H1 (cell line): ENCODE results near the gene SLC37A1. TPM values are rescaled to one million over a fixed set of nuclear protein-coding genes. Genes with fewer than 3 reads are reported as not detected.

Experiments
- CTCF ChIA-PET: fragments of 300-600 bp; sonication (Branson Sonifier 250); formaldehyde crosslinking; loops from one replicate; lab custom pipeline; 2021; ENCODE audit not compliant: partially characterized antibody; lab: Charles Lee
- POLR2A ChIA-PET: fragments of 300-600 bp; sonication (Branson Sonifier 250); formaldehyde crosslinking; loops from one replicate; lab custom pipeline; 2021; ENCODE audit warnings: inconsistent platforms; ENCODE audit not compliant: partially characterized antibody; lab: Charles Lee
- DNase-seq, 2 experiments: peaks; one replicate each; pipeline versions ENCODE4 v3.0.0 to v3.0.0-alpha.2; 2010 to 2022; ENCODE audit warnings: low spot score in 2 of 2, low read depth in 1 of 2, mixed read lengths in 1 of 2
- FAIRE-seq: peaks from 2 replicates; lab custom pipeline; 2011; peaks lifted over from hg19 to GRCh38; lab: Jason Lieb, UNC
- H2AFZ ChIP-seq: 2 replicates; pipeline ENCODE4 v1.8.1; 2012; ENCODE audit warnings: low read length, inconsistent platforms
- H2AK5ac ChIP-seq: 2 replicates; pipeline ENCODE4 v1.6.1; 2013; ENCODE audit warnings: low read depth, low read length
- H2BK120ac ChIP-seq: replicated peaks from 2 replicates; pipeline ENCODE3; 2013; ENCODE audit warnings: low read depth, low read length, inconsistent platforms
- H2BK12ac ChIP-seq: 2 replicates; pipeline ENCODE4 v1.6.1; 2013; ENCODE audit warnings: low read depth, low read length
- H2BK15ac ChIP-seq: 2 replicates; pipeline ENCODE4 v1.6.1; 2013; ENCODE audit warnings: low read length
- H2BK20ac ChIP-seq: 2 replicates; pipeline ENCODE4 v1.6.1; 2013; ENCODE audit warnings: low read length
- H2BK5ac ChIP-seq: 2 replicates; pipeline ENCODE4 v1.6.1; 2013; ENCODE audit warnings: low read depth, low read length
- H3K14ac ChIP-seq: 2 replicates; pipeline ENCODE4 v1.6.1; 2013; ENCODE audit warnings: inconsistent platforms; ENCODE audit not compliant: insufficient read length
- H3K18ac ChIP-seq: 2 replicates; pipeline ENCODE4 v1.6.1; 2013; ENCODE audit warnings: low read length; ENCODE audit errors: extremely low read depth
- H3K23ac ChIP-seq: 2 replicates; pipeline ENCODE4 v1.6.1; 2013; ENCODE audit warnings: inconsistent platforms; ENCODE audit not compliant: insufficient read length
- H3K23me2 ChIP-seq: 2 replicates; pipeline ENCODE4 v1.6.1; 2013; ENCODE audit warnings: low read depth, low read length
- H3K27ac ChIP-seq: 2 replicates; pipeline ENCODE4 v1.6.1; 2011; ENCODE audit warnings: low read depth, low read length, inconsistent platforms
- H3K27me3 ChIP-seq, 4 experiments: replicated peaks in 1 of 4; 1 replicate in 1 of 4; 2 replicates in 3 of 4; pipeline versions ENCODE4 v1.6.1 to v1.8.1; 2011 to 2013; ENCODE audit warnings: low read length in 3 of 4, mild to moderate bottlenecking in 3 of 4, inconsistent platforms in 2 of 4, mixed read lengths in 2 of 4, moderate library complexity in 1 of 4; ENCODE audit not compliant: control insufficient read depth in 3 of 4, insufficient read depth in 3 of 4; ENCODE audit errors: extremely low read depth in 1 of 4
- H3K36me3 ChIP-seq, 4 experiments: 2 replicates each; pipeline versions ENCODE4 v1.6.1 to v1.8.1; 2011 to 2013; ENCODE audit warnings: mild to moderate bottlenecking in 4 of 4, low read length in 3 of 4, moderate library complexity in 2 of 4, control low read depth in 1 of 4, inconsistent platforms in 1 of 4; ENCODE audit not compliant: insufficient read depth in 4 of 4, control insufficient read depth in 2 of 4
- H3K4ac ChIP-seq: replicated peaks from 2 replicates; pipeline ENCODE3; 2013; ENCODE audit warnings: low read length, low read depth, mixed read lengths, inconsistent platforms; ENCODE audit not compliant: insufficient read length
- H3K4me1 ChIP-seq, 4 experiments: replicated peaks in 1 of 4; 1 replicate in 1 of 4; 2 replicates in 3 of 4; pipeline versions ENCODE4 v1.6.1 to v1.8.1; 2011 to 2013; ENCODE audit warnings: low read length in 3 of 4, inconsistent platforms in 2 of 4, mixed read lengths in 1 of 4; ENCODE audit not compliant: insufficient read depth in 4 of 4, control insufficient read depth in 3 of 4
- H3K4me2 ChIP-seq, 2 experiments: 2 replicates each; pipeline versions ENCODE4 v1.6.1 to v1.8.1; 2011 to 2013; ENCODE audit warnings: low read depth in 2 of 2, low read length in 2 of 2, control low read depth in 1 of 2, inconsistent platforms in 1 of 2, mild to moderate bottlenecking in 1 of 2; ENCODE audit not compliant: insufficient read depth in 1 of 2
- H3K4me3 ChIP-seq, 4 experiments: fragments of 200-600, 300-600 bp in 1 of 4; sonication (generic), shearing (Covaris generic), sonication (Bioruptor Twin) in 1 of 4; 2 replicates each; pipeline versions ENCODE4 v1.5.1 to v1.8.1; 2011 to 2016; ENCODE audit warnings: low read length in 4 of 4, low read depth in 3 of 4, control low read depth in 2 of 4, inconsistent platforms in 2 of 4, mild to moderate bottlenecking in 2 of 4, mixed read lengths in 1 of 4, moderate library complexity in 1 of 4; ENCODE audit not compliant: insufficient read depth in 2 of 4; ENCODE audit errors: extremely low read depth in 1 of 4
- H3K56ac ChIP-seq: replicated peaks from 2 replicates; pipeline ENCODE3; 2013; ENCODE audit warnings: low read depth, mild to moderate bottlenecking, mixed read lengths, low read length, inconsistent platforms; ENCODE audit not compliant: insufficient read length
- H3K79me1 ChIP-seq: 2 replicates; pipeline ENCODE4 v1.6.1; 2013; ENCODE audit warnings: low read depth, low read length, control low read depth
- H3K79me2 ChIP-seq, 2 experiments: 2 replicates each; pipeline versions ENCODE4 v1.6.1 to v1.8.1; 2012 to 2013; ENCODE audit warnings: low read length in 2 of 2, mild to moderate bottlenecking in 2 of 2, inconsistent platforms in 1 of 2; ENCODE audit not compliant: insufficient read depth in 2 of 2, control insufficient read depth in 1 of 2
- H3K9ac ChIP-seq, 4 experiments: replicated peaks in 1 of 4; 1 replicate in 1 of 4; 2 replicates in 3 of 4; pipeline versions ENCODE4 v1.6.1 to v1.8.1; 2011 to 2013; ENCODE audit warnings: low read depth in 3 of 4, low read length in 3 of 4, control low read depth in 2 of 4, mild to moderate bottlenecking in 2 of 4, moderate library complexity in 2 of 4, inconsistent platforms in 1 of 4; ENCODE audit errors: extremely low read depth in 1 of 4
- H3K9me3 ChIP-seq, 2 experiments: 2 replicates each; pipeline versions ENCODE4 v1.6.1 to v1.8.1; 2012 to 2013; ENCODE audit warnings: mild to moderate bottlenecking in 2 of 2, moderate library complexity in 2 of 2, control low read depth in 1 of 2, inconsistent platforms in 1 of 2, low read depth in 1 of 2, low read length in 1 of 2, mixed read lengths in 1 of 2; ENCODE audit not compliant: insufficient read depth in 2 of 2
- H4K20me1 ChIP-seq, 2 experiments: replicated peaks in 1 of 2; 2 replicates each; pipeline versions ENCODE3 to v1.8.1; 2011 to 2013; ENCODE audit warnings: inconsistent platforms in 2 of 2, low read length in 2 of 2, mild to moderate bottlenecking in 1 of 2; ENCODE audit not compliant: insufficient read depth in 2 of 2, control insufficient read depth in 1 of 2
- H4K5ac ChIP-seq: 2 replicates; pipeline ENCODE4 v1.6.1; 2013; ENCODE audit warnings: low read length, low read depth, mixed read lengths, inconsistent platforms; ENCODE audit not compliant: insufficient read length
- H4K8ac ChIP-seq: 2 replicates; pipeline ENCODE4 v1.8.0; 2013; ENCODE audit warnings: mild to moderate bottlenecking, moderate library complexity, low read length, inconsistent platforms; ENCODE audit not compliant: insufficient read depth; ENCODE audit errors: extremely low read depth
- H4K91ac ChIP-seq: replicated peaks from 2 replicates; pipeline ENCODE3; 2013; ENCODE audit warnings: low read length, mixed read lengths, inconsistent platforms; ENCODE audit not compliant: insufficient read length
- CEBPB ChIP-seq: IDR thresholded peaks from 2 replicates; pipeline ENCODE4 v1.6.1; 2012; ENCODE audit warnings: low read depth, low read length
- CTBP2 ChIP-seq: IDR thresholded peaks from 2 replicates; pipeline ENCODE4 v1.7.0; 2011; ENCODE audit warnings: borderline replicate concordance, mild to moderate bottlenecking, moderate library complexity, mixed read lengths, low read length; ENCODE audit not compliant: insufficient read depth, insufficient read length
- RNF2 ChIP-seq: fragments of 200-900, 300-1000 bp; sonication (generic); IDR thresholded peaks from 2 replicates; pipeline ENCODE4 v1.7.1; 2016; ENCODE audit warnings: borderline replicate concordance, low read depth, mild to moderate bottlenecking, antibody characterized with exemption, low read length; ENCODE audit not compliant: poor library complexity, severe bottlenecking; ENCODE audit errors: missing control alignments
- RXRA ChIP-seq: IDR thresholded peaks from 2 replicates; pipeline ENCODE4 v1.6.1; 2011; ENCODE audit warnings: low read depth, mild to moderate bottlenecking, low read length, moderate library complexity; ENCODE audit not compliant: insufficient read depth
- TAF1 ChIP-seq: IDR thresholded peaks from 2 replicates; pipeline ENCODE4 v1.6.1; 2011; ENCODE audit warnings: mild to moderate bottlenecking, low read depth, low read length
- TEAD4 ChIP-seq: IDR thresholded peaks from 2 replicates; pipeline ENCODE4 v1.6.1; 2012; ENCODE audit warnings: low read depth, low read length, inconsistent platforms, mixed read lengths
- WGBS, 2 experiments: shearing (Covaris generic) in 1 of 2; methylation state at CpG; one replicate each; pipeline versions ENCODE4 v1.1.6 to v1.1.7; 2013 to 2015; ENCODE audit warnings: low lambda C conversion rate in 2 of 2, mixed read lengths in 2 of 2, inconsistent platforms in 1 of 2, low coverage in 1 of 2, missing lambda C conversion rate in 1 of 2; ENCODE audit not compliant: insufficient replicate concordance in 2 of 2, insufficient coverage in 1 of 2, insufficient read length in 1 of 2; ENCODE audit errors: extremely low coverage in 1 of 2, missing lambda C conversion rate in 1 of 2; 5-methylcytosine and 5-hydroxymethylcytosine counted together
- polyA plus RNA-seq, 7 experiments: library from polyadenylated mRNA; depleted of rRNA in 3 of 7; stranded (reverse) in 5 of 7; unstranded in 2 of 7; fragments of >200 nt in 5 of 7; fragments of 200-250 nt in 2 of 7; gene quantifications; 1 replicate in 5 of 7; 2 replicates in 1 of 7; 4 replicates in 1 of 7; pipeline versions ENCODE4 v1.2.1 to v1.2.3, GENCODE V29; 2011 to 2013; ENCODE audit warnings: missing spikeins in 2 of 7, mixed read lengths in 2 of 7
- total RNA-seq: library from RNA; stranded (reverse); fragmentation: NEBNext Ultra II Directional; extraction: Animal tissue kit (Norgen Biotek cat#: 25700); gene quantifications from 2 replicates; pipeline ENCODE4 v1.2.1, GENCODE V29; 2021

The SLC37A1 gene
- total and polyA plus RNA-seq, 2 of the 8 experiments (the other 6 are each of a cell fraction or from before 2014, with no cell fraction given): 15.6 to 30.9 TPM

DNA sequence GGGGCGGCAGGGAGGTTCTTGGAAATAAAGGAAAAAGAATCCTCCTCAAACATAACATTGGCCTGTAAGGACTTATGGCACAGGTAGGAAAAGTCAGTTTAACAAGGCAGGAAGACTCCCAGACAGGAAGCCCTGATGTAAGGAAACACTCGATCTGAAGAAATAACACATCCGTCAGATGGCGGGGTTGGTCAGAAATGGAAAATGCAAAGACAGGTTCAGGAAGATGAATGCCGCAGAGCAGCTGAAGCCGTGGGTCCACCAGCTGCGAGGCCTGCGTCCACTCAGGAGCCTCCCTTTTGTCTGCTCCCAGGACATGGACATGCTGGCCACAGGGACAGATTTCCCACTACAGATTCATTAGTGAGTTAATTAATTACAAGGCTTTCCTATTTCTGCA, 21.5 kb upstream of the SLC37A1 start:
- H3K36me3 ChIP-seq: no peaks in the 10 kb centered on the region
- DNase-seq: no peak
- H3K79me2 ChIP-seq: no peaks in the 10 kb centered on the region
- TF ChIP-seq CEBPB (no peak), CTBP2 (no peak), TEAD4 (no peak), RXRA (no peak), RNF2 (no peak), TAF1 (no peak)
- H3K56ac ChIP-seq: no peak overlapping the region
- no peak overlapping the region for H4K8ac ChIP-seq
- no peak overlapping the region for H3K14ac ChIP-seq
- peaks cover 0 to 7% (median 2%) of the 10 kb centered on the region in 4 experiments; a peak in 4 of 7 replicates for H3K4me1 ChIP-seq
- no peak overlapping the region for H3K23ac ChIP-seq
- no peak overlapping the region for H2BK5ac ChIP-seq
- H3K4me3 ChIP-seq: no peak overlapping the region
- H2AFZ ChIP-seq: no peak overlapping the region
- no peak overlapping the region for H4K91ac ChIP-seq
- no peak overlapping the region for H2BK120ac ChIP-seq
- no peak overlapping the region for H3K9ac ChIP-seq
- H4K5ac ChIP-seq: no peak overlapping the region
- 87% methylated on average over 8 of the region's 8 CpGs; no CpG with 5 or more reads in 1 of the 2 experiments for WGBS, 2 experiments
- H4K20me1 ChIP-seq: no peaks in the 10 kb centered on the region
- no peak overlapping the region for H3K4me2 ChIP-seq
- no peak overlapping the region for H2AK5ac ChIP-seq
- H2BK20ac ChIP-seq: no peak overlapping the region
- no peak overlapping the region for H3K27ac ChIP-seq
- H3K23me2 ChIP-seq: peaks cover 14% of the 10 kb centered on the region
- no peaks in the 10 kb centered on the region for H3K79me1 ChIP-seq
- CTCF ChIA-PET: interaction anchor here (1.3 to 2.2 kb wide), 3 partner anchors 12 to 101 kb away, joined by 3 to 7 read pairs (median 4); no protein-coding TSS in a partner anchor
- no peaks in the 10 kb centered on the region for H3K9me3 ChIP-seq
- no peak overlapping the region for H3K18ac ChIP-seq
- POLR2A ChIA-PET: no interaction called here
- FAIRE-seq: no peak
- no peak overlapping the region for H2BK12ac ChIP-seq
- peaks cover 0 to 5% (median 4%) of the 10 kb centered on the region in 4 experiments; a peak in 1 of 7 replicates for H3K27me3 ChIP-seq
- H2BK15ac ChIP-seq: no peak overlapping the region
- no peak overlapping the region for H3K4ac ChIP-seq
